PC-3 (cell line): ENCODE data around the gene CTRB2. TPM values are rescaled to one million over a fixed set of nuclear protein-coding genes. Genes with fewer than 3 reads are reported as not detected.

ENCODE experiments used
- ATAC-seq: fragments of 200-7000 bp; cut with Tn5 transposase; 2 replicates; pipeline ENCODE4 v1.9.1; 2020; ENCODE audit warnings: mild to moderate bottlenecking, moderate library complexity
- BruUV-seq: library from RNA; stranded (reverse); fragments of 400-500 nt; replicated peaks from 2 replicates; lab custom pipeline; 2021; lab: Mats Ljungman, UMichigan
- CTCF ChIA-PET: fragments of 300-600 bp; sonication (Branson Sonifier 250); formaldehyde crosslinking; loops from one replicate; lab custom pipeline; 2022; ENCODE audit warnings: antibody characterized with exemption; lab: Charles Lee
- POLR2A ChIA-PET: fragments of 300-600 bp; sonication (Branson Sonifier 250); formaldehyde crosslinking; loops from one replicate; lab custom pipeline; 2022; ENCODE audit warnings: antibody characterized with exemption; ENCODE audit not compliant: unreplicated experiment; lab: Charles Lee
- DNase-seq: peaks from one replicate; pipeline ENCODE4 v3.0.0-alpha.2; 2015
- H2AFZ ChIP-seq: fragments of 300-600 bp; sonication (generic); 2 replicates; pipeline ENCODE4 v1.6.0; 2016; ENCODE audit warnings: antibody characterized with exemption, low read length
- H3F3A ChIP-seq: fragments of 300-600 bp; sonication (generic); one replicate; pipeline ENCODE4 v1.6.0; 2017; ENCODE audit warnings: antibody characterized with exemption, low read length, control low read depth, mild to moderate bottlenecking; ENCODE audit not compliant: unreplicated experiment
- H3K27ac ChIP-seq: fragments of 300-600 bp; sonication (generic); 2 replicates; pipeline ENCODE4 v1.5.1; 2016; ENCODE audit warnings: mild to moderate bottlenecking, low read length
- H3K27me3 ChIP-seq: fragments of 300-600 bp; sonication (generic); 2 replicates; pipeline ENCODE4 v1.6.1; 2016; ENCODE audit warnings: low read length, mixed read lengths
- H3K36me3 ChIP-seq: fragments of 300-600 bp; sonication (generic); 2 replicates; pipeline ENCODE4 v1.6.1; 2016; ENCODE audit warnings: low read depth, mixed run types, low read length, mixed read lengths
- H3K4me1 ChIP-seq: fragments of 300-600 bp; sonication (generic); 2 replicates; pipeline ENCODE4 v1.5.1; 2016; ENCODE audit warnings: low read length; ENCODE audit not compliant: insufficient read depth
- H3K4me2 ChIP-seq: fragments of 300-600 bp; sonication (generic); 2 replicates; pipeline ENCODE4 v1.6.0; 2016; ENCODE audit warnings: low read length
- H3K4me3 ChIP-seq: fragments of 300-600 bp; sonication (generic); 2 replicates; pipeline ENCODE4 v1.5.1; 2016; ENCODE audit warnings: mild to moderate bottlenecking, low read length, mixed read lengths
- H3K79me2 ChIP-seq: fragments of 300-600 bp; sonication (generic); 2 replicates; pipeline ENCODE4 v1.6.1; 2017; ENCODE audit warnings: low read length, mixed read lengths
- H3K9ac ChIP-seq: fragments of 300-600 bp; sonication (generic); 2 replicates; pipeline ENCODE4 v1.6.0; 2016; ENCODE audit warnings: mild to moderate bottlenecking, low read length
- H3K9me2 ChIP-seq: fragments of 300-600 bp; sonication (generic); replicated peaks from 2 replicates; pipeline ENCODE4 v1.6.1; 2016; ENCODE audit warnings: mixed run types, low read length, mixed read lengths
- H3K9me3 ChIP-seq: fragments of 300-600 bp; sonication (generic); 2 replicates; pipeline ENCODE4 v1.6.1; 2016; ENCODE audit warnings: low read length, mixed read lengths
- H4K20me1 ChIP-seq: fragments of 300-600 bp; sonication (generic); 2 replicates; pipeline ENCODE4 v1.6.1; 2016; ENCODE audit warnings: low read length, mixed read lengths
- EZH2 ChIP-seq: fragments of 300-600 bp; sonication (generic); IDR thresholded peaks from one replicate; pipeline ENCODE4 v1.6.1; 2017; ENCODE audit warnings: antibody characterized with exemption, mild to moderate bottlenecking, low read length; ENCODE audit not compliant: unreplicated experiment
- EZH2phosphoT487 ChIP-seq: fragments of 300-600 bp; sonication (generic); IDR thresholded peaks from 2 replicates; pipeline ENCODE4 v1.6.1; 2018; ENCODE audit warnings: mild to moderate bottlenecking, antibody characterized with exemption, low read length, borderline replicate concordance
- intact Hi-C: fragments of 100-400 bp; cut with micrococcal nuclease; formaldehyde crosslinking; loops from 2 replicates; pipeline ENCODE4 v1.9.0; 2023
- total RNA-seq: library from RNA; depleted of rRNA; stranded (reverse); fragments of >200 nt; gene quantifications from 2 replicates; pipeline ENCODE4 v1.2.3, GENCODE V29; 2014
- TF ChIP-seq, protein P1 (sequence below): fragments of 300-600 bp; sonication (generic); conservative IDR thresholded peaks from 2 replicates; pipeline ENCODE4 v1.5.1; 2017; ENCODE audit warnings: antibody characterized with exemption, low read depth, mild to moderate bottlenecking, low read length

CTRB2 gene
- total RNA-seq, 1 experiment from 2014 or later, result not detected

GRCh38 chr16:75229172-75230031 is 22.4 kb upstream of the CTRB2 start:
- CTCF ChIA-PET, result no interaction called here
- no peaks in the 10 kb centered on the region for H3F3A ChIP-seq
- H3K4me3 ChIP-seq, result no peak overlapping the region
- BruUV-seq, result no TSS peak
- no peak for ATAC-seq
- H2AFZ ChIP-seq, result no peak overlapping the region
- H3K9me2 ChIP-seq, result no peaks in the 10 kb centered on the region
- intact Hi-C loops, result loop anchor here (5.0 kb wide), 1 partner anchor 32 kb away; no protein-coding TSS in a partner anchor
- TF ChIP-seq, protein P1, sequence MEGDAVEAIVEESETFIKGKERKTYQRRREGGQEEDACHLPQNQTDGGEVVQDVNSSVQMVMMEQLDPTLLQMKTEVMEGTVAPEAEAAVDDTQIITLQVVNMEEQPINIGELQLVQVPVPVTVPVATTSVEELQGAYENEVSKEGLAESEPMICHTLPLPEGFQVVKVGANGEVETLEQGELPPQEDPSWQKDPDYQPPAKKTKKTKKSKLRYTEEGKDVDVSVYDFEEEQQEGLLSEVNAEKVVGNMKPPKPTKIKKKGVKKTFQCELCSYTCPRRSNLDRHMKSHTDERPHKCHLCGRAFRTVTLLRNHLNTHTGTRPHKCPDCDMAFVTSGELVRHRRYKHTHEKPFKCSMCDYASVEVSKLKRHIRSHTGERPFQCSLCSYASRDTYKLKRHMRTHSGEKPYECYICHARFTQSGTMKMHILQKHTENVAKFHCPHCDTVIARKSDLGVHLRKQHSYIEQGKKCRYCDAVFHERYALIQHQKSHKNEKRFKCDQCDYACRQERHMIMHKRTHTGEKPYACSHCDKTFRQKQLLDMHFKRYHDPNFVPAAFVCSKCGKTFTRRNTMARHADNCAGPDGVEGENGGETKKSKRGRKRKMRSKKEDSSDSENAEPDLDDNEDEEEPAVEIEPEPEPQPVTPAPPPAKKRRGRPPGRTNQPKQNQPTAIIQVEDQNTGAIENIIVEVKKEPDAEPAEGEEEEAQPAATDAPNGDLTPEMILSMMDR, result no peak
- no peak for TF ChIP-seq EZH2
- TF ChIP-seq EZH2phosphoT487, result no peak
- no peaks in the 10 kb centered on the region for H3K9me3 ChIP-seq
- peaks cover 5% of the 10 kb centered on the region; the same call in 1 of the 2 replicates for H3K4me1 ChIP-seq
- no peak overlapping the region for H3K27ac ChIP-seq
- no peaks in the 10 kb centered on the region for H4K20me1 ChIP-seq
- H3K4me2 ChIP-seq, result no peak overlapping the region
- no peaks in the 10 kb centered on the region for H3K79me2 ChIP-seq
- peaks cover 20% of the 10 kb centered on the region for H3K36me3 ChIP-seq
- no peak for DNase-seq
- H3K9ac ChIP-seq, result no peak overlapping the region
- POLR2A ChIA-PET, result no interaction called here
- H3K27me3 ChIP-seq, result no peaks in the 10 kb centered on the region

- Histone ChIP-seq H3K27ac (no peak overlapping the region), H2AFZ (no peak overlapping the region), H3K4me3 (no peak overlapping the region), H3K4me1 (no peaks in the 10 kb centered on the region), H4K20me1 (no peaks in the 10 kb centered on the region), H3K9me3 (no peaks in the 10 kb centered on the region), H3K9ac (no peak overlapping the region), H3K9me2 (no peaks in the 10 kb centered on the region), H3K36me3 (peaks cover 16% of the 10 kb centered on the region), H3F3A (no peaks in the 10 kb centered on the region), H3K79me2 (no peaks in the 10 kb centered on the region), H3K4me2 (no peak overlapping the region), H3K27me3 (no peaks in the 10 kb centered on the region)
- no peak for DNase-seq
- BruUV-seq, result no TSS peak
- intact Hi-C loops, result no loop called here
- POLR2A ChIA-PET, result no interaction called here
- CTCF ChIA-PET, result no interaction called here
- no peak for TF ChIP-seq EZH2phosphoT487
- no peak for TF ChIP-seq EZH2
- TF ChIP-seq, protein P1, result no peak
- no peak for ATAC-seq
Measured at GRCh38 chr16:75228143-75228976, 21.4 kb upstream of the CTRB2 start.
